ENCODE results near the gene RMDN2.

The RMDN2 gene

GRCh38 chr2:37907501-37908225, 17.4 kb upstream of the RMDN2 start:
- H3K4me1 ChIP-seq (ENCODE audit: low read length): no peaks in the 10 kb centered on the region
- H3K4me2 ChIP-seq (ENCODE audit: low read depth, low read length): no peak overlapping the region
- H3K9ac ChIP-seq (ENCODE audit: low read length): no peak overlapping the region
- H3K27me3 ChIP-seq (replicated peaks; ENCODE audit: insufficient read depth, low read length): no peaks in the 10 kb centered on the region
- no peaks in the 10 kb centered on the region for H3K36me3 ChIP-seq (replicated peaks; ENCODE audit: insufficient read depth, low read length)
- H2AFZ ChIP-seq (ENCODE audit: low read length): no peak overlapping the region
- H3K27ac ChIP-seq (ENCODE audit: low read length): no peak overlapping the region
- no peaks in the 10 kb centered on the region for H3K9me3 ChIP-seq (replicated peaks; ENCODE audit: insufficient read depth, low read length)
- H3K9me2 ChIP-seq (replicated peaks; ENCODE audit: insufficient read depth, low read length): no peaks in the 10 kb centered on the region
- no peak for DNase-seq
- no peak for TF ChIP-seq EZH2 (optimal IDR thresholded peaks at IDR 0.05; ENCODE audit: low read depth, low read length)
- no peak for TF ChIP-seq CTCF (IDR thresholded peaks at IDR 0.05; ENCODE audit: low read length)
- no peak for TF ChIP-seq EZH2phosphoT487 (IDR thresholded peaks at IDR 0.05; ENCODE audit: low read length)
- no peaks in the 10 kb centered on the region for H3K79me2 ChIP-seq (ENCODE audit: low read length)
- H3F3A ChIP-seq (ENCODE audit: insufficient read depth, low read length): no peaks in the 10 kb centered on the region
- H4K20me1 ChIP-seq (ENCODE audit: insufficient read depth, low read length): no peaks in the 10 kb centered on the region
- H3K4me3 ChIP-seq (ENCODE audit: low read length): no peak overlapping the region

GRCh38 chr2:37911296-37911873, 13.7 kb upstream of the RMDN2 start:
- H3K79me2 ChIP-seq (ENCODE audit: low read length): no peaks in the 10 kb centered on the region
- H3K4me1 ChIP-seq (ENCODE audit: low read length): no peaks in the 10 kb centered on the region
- no peaks in the 10 kb centered on the region for H4K20me1 ChIP-seq (ENCODE audit: insufficient read depth, low read length)
- H3K4me2 ChIP-seq (ENCODE audit: low read depth, low read length): no peak overlapping the region
- H3K9me3 ChIP-seq (replicated peaks; ENCODE audit: insufficient read depth, low read length): no peaks in the 10 kb centered on the region
- no peak for DNase-seq
- TF ChIP-seq CTCF (IDR thresholded peaks at IDR 0.05; ENCODE audit: low read length): no peak
- no peak for TF ChIP-seq EZH2phosphoT487 (IDR thresholded peaks at IDR 0.05; ENCODE audit: low read length)
- no peak for TF ChIP-seq EZH2 (optimal IDR thresholded peaks at IDR 0.05; ENCODE audit: low read depth, low read length)
- no peaks in the 10 kb centered on the region for H3F3A ChIP-seq (ENCODE audit: insufficient read depth, low read length)
- no peak overlapping the region for H3K27ac ChIP-seq (ENCODE audit: low read length)
- H3K9me2 ChIP-seq (replicated peaks; ENCODE audit: insufficient read depth, low read length): no peaks in the 10 kb centered on the region
- no peaks in the 10 kb centered on the region for H3K27me3 ChIP-seq (replicated peaks; ENCODE audit: insufficient read depth, low read length)
- no peak overlapping the region for H2AFZ ChIP-seq (ENCODE audit: low read length)
- no peak overlapping the region for H3K9ac ChIP-seq (ENCODE audit: low read length)
- no peaks in the 10 kb centered on the region for H3K36me3 ChIP-seq (replicated peaks; ENCODE audit: insufficient read depth, low read length)
- no peak overlapping the region for H3K4me3 ChIP-seq (ENCODE audit: low read length)

- DNase-seq: no peak
Measured at GRCh38 chr2:37912056-37912455, 13.0 kb upstream of the RMDN2 start.

More at GRCh38 chr2:37912056-37912455, 13.0 kb upstream of the RMDN2 start:
- Histone ChIP-seq H4K20me1 (ENCODE audit: insufficient read depth, low read length) (no peaks in the 10 kb centered on the region), H2AFZ (ENCODE audit: low read length) (no peak overlapping the region), H3K4me1 (ENCODE audit: low read length) (no peaks in the 10 kb centered on the region), H3K9me3 (replicated peaks; ENCODE audit: insufficient read depth, low read length) (no peaks in the 10 kb centered on the region), H3K27ac (ENCODE audit: low read length) (no peak overlapping the region), H3K9me2 (replicated peaks; ENCODE audit: insufficient read depth, low read length) (no peaks in the 10 kb centered on the region), H3K27me3 (replicated peaks; ENCODE audit: insufficient read depth, low read length) (no peaks in the 10 kb centered on the region), H3K36me3 (replicated peaks; ENCODE audit: insufficient read depth, low read length) (no peaks in the 10 kb centered on the region), H3K79me2 (ENCODE audit: low read length) (no peaks in the 10 kb centered on the region), H3F3A (ENCODE audit: insufficient read depth, low read length) (no peaks in the 10 kb centered on the region), H3K9ac (ENCODE audit: low read length) (no peak overlapping the region), H3K4me3 (ENCODE audit: low read length) (no peak overlapping the region), H3K4me2 (ENCODE audit: low read depth, low read length) (no peak overlapping the region)
- no peak for TF ChIP-seq EZH2phosphoT487 (IDR thresholded peaks at IDR 0.05; ENCODE audit: low read length)
- no peak for TF ChIP-seq CTCF (IDR thresholded peaks at IDR 0.05; ENCODE audit: low read length)
- TF ChIP-seq EZH2 (optimal IDR thresholded peaks at IDR 0.05; ENCODE audit: low read depth, low read length): no peak
